DOHH2 (cell line): Measurements from ENCODE around the gene FAXC.

Experiments
- H3F3A ChIP-seq: fragments of 200-600 bp; sonication (generic), shearing (Covaris generic); 2 replicates; pipeline ENCODE4 v1.6.0; 2016; ENCODE audit warnings: antibody characterized with exemption, mild to moderate bottlenecking; ENCODE audit not compliant: control insufficient read depth, insufficient read depth
- H3K27ac ChIP-seq: fragments of 200-600 bp; sonication (generic); 2 replicates; pipeline ENCODE4 v1.5.1; 2014; ENCODE audit warnings: low read depth, mild to moderate bottlenecking, low read length, moderate library complexity
- H3K27me3 ChIP-seq: fragments of 200-600 bp; sonication (generic); 2 replicates; pipeline ENCODE4 v1.6.1; 2014; ENCODE audit warnings: mild to moderate bottlenecking, low read length, mixed read lengths; ENCODE audit not compliant: control insufficient read depth
- H3K36me3 ChIP-seq: fragments of 200-600 bp; sonication (generic); 2 replicates; pipeline ENCODE4 v1.6.1; 2014; ENCODE audit warnings: mild to moderate bottlenecking, low read length, moderate library complexity, mixed read lengths; ENCODE audit not compliant: control insufficient read depth
- H3K4me1 ChIP-seq: fragments of 200-600 bp; sonication (generic); 2 replicates; pipeline ENCODE4 v1.6.1; 2014; ENCODE audit warnings: mild to moderate bottlenecking, low read length, mixed read lengths; ENCODE audit not compliant: control insufficient read depth
- H3K4me2 ChIP-seq: fragments of 200-600 bp; sonication (generic); 2 replicates; pipeline ENCODE4 v1.6.0; 2014; ENCODE audit warnings: mild to moderate bottlenecking, low read length, moderate library complexity
- H3K4me3 ChIP-seq: fragments of 200-600 bp; sonication (generic); 2 replicates; pipeline ENCODE4 v1.5.1; 2014; ENCODE audit warnings: mild to moderate bottlenecking, low read length, mixed read lengths
- H3K79me2 ChIP-seq: fragments of 200-600 bp; sonication (generic); 2 replicates; pipeline ENCODE4 v1.6.1; 2014; ENCODE audit warnings: mild to moderate bottlenecking, low read length, mixed read lengths; ENCODE audit not compliant: control insufficient read depth
- H3K9me2 ChIP-seq: fragments of 200-600 bp; sonication (generic); replicated peaks from 2 replicates; pipeline ENCODE4 v1.6.1; 2014; ENCODE audit warnings: mild to moderate bottlenecking, low read length, mixed read lengths; ENCODE audit not compliant: control insufficient read depth
- H3K9me3 ChIP-seq: fragments of 200-600 bp; sonication (generic); 2 replicates; pipeline ENCODE4 v1.6.1; 2014; ENCODE audit warnings: antibody characterized with exemption, low read length, mixed read lengths; ENCODE audit not compliant: control insufficient read depth, insufficient read depth
- H4K20me1 ChIP-seq: fragments of 200-600 bp; sonication (generic); 2 replicates; pipeline ENCODE4 v1.6.0; 2014; ENCODE audit warnings: low read depth, mild to moderate bottlenecking, antibody characterized with exemption, low read length, moderate library complexity; ENCODE audit not compliant: control insufficient read depth, insufficient read depth
- CTCF ChIP-seq: fragments of 200-600 bp; sonication (generic); IDR thresholded peaks from one replicate; pipeline ENCODE4 v1.5.1; 2014; ENCODE audit warnings: antibody characterized with exemption, mild to moderate bottlenecking, low read depth, low read length; ENCODE audit not compliant: poor library complexity, severe bottlenecking
- EZH2phosphoT487 ChIP-seq: fragments of 200-600 bp; sonication (generic); IDR thresholded peaks from 2 replicates; pipeline ENCODE4 v1.6.1; 2017; ENCODE audit warnings: borderline replicate concordance, mild to moderate bottlenecking, antibody characterized with exemption, low read length, moderate library complexity, mixed read lengths

Gene FAXC

GRCh38 chr6:99295276-99295675 is 54.2 kb downstream of the FAXC start:
- no peaks in the 10 kb centered on the region for H3K79me2 ChIP-seq
- no peaks in the 10 kb centered on the region for H3K9me2 ChIP-seq
- H3K4me1 ChIP-seq: no peaks in the 10 kb centered on the region
- no peak overlapping the region for H3K4me3 ChIP-seq
- H3K27ac ChIP-seq: no peak overlapping the region
- H3K4me2 ChIP-seq: no peak overlapping the region
- H3F3A ChIP-seq: no peaks in the 10 kb centered on the region
- H3K27me3 ChIP-seq: peaks cover 4% of the 10 kb centered on the region; the same call in 1 of the 2 replicates
- TF ChIP-seq EZH2phosphoT487 (no peak), CTCF (no peak)
- H3K9me3 ChIP-seq: no peaks in the 10 kb centered on the region
- no peaks in the 10 kb centered on the region for H3K36me3 ChIP-seq
- no peaks in the 10 kb centered on the region for H4K20me1 ChIP-seq

- no peak overlapping the region for H3K4me2 ChIP-seq
- H3K9me3 ChIP-seq: no peaks in the 10 kb centered on the region
- no peaks in the 10 kb centered on the region for H4K20me1 ChIP-seq
- no peaks in the 10 kb centered on the region for H3F3A ChIP-seq
- no peaks in the 10 kb centered on the region for H3K9me2 ChIP-seq
- no peaks in the 10 kb centered on the region for H3K79me2 ChIP-seq
- peaks cover 4% of the 10 kb centered on the region; the same call in 1 of the 2 replicates for H3K27me3 ChIP-seq
- no peak overlapping the region for H3K27ac ChIP-seq
- H3K4me1 ChIP-seq: no peaks in the 10 kb centered on the region
- H3K4me3 ChIP-seq: no peak overlapping the region
- H3K36me3 ChIP-seq: no peaks in the 10 kb centered on the region
- TF ChIP-seq EZH2phosphoT487: no peak
- no peak for TF ChIP-seq CTCF
Observed at GRCh38 chr6:99294786-99295185, 54.7 kb downstream of the FAXC start.

- no peak for TF ChIP-seq CTCF
- no peak for TF ChIP-seq EZH2phosphoT487
- peaks cover 13% of the 10 kb centered on the region for H3K27me3 ChIP-seq
- no peaks in the 10 kb centered on the region for H4K20me1 ChIP-seq
- H3K4me2 ChIP-seq: no peak overlapping the region
- no peaks in the 10 kb centered on the region for H3K36me3 ChIP-seq
- H3F3A ChIP-seq: no peaks in the 10 kb centered on the region
- no peaks in the 10 kb centered on the region for H3K9me2 ChIP-seq
- no peaks in the 10 kb centered on the region for H3K79me2 ChIP-seq
- no peaks in the 10 kb centered on the region for H3K4me1 ChIP-seq
- no peak overlapping the region for H3K27ac ChIP-seq
- no peaks in the 10 kb centered on the region for H3K9me3 ChIP-seq
- H3K4me3 ChIP-seq: no peak overlapping the region
Observed at GRCh38 chr6:99289701-99290100, 59.8 kb downstream of the FAXC start.

GRCh38 chr6:99288668-99289067 is 60.8 kb downstream of the FAXC start:
- H3K36me3 ChIP-seq: no peaks in the 10 kb centered on the region
- no peaks in the 10 kb centered on the region for H3K9me3 ChIP-seq
- H3K4me1 ChIP-seq: no peaks in the 10 kb centered on the region
- no peaks in the 10 kb centered on the region for H3K79me2 ChIP-seq
- no peaks in the 10 kb centered on the region for H3F3A ChIP-seq
- TF ChIP-seq CTCF: no peak
- TF ChIP-seq EZH2phosphoT487: no peak
- no peaks in the 10 kb centered on the region for H4K20me1 ChIP-seq
- no peak overlapping the region for H3K4me3 ChIP-seq
- H3K9me2 ChIP-seq: no peaks in the 10 kb centered on the region
- H3K27me3 ChIP-seq: peaks cover 13% of the 10 kb centered on the region
- no peak overlapping the region for H3K27ac ChIP-seq
- no peak overlapping the region for H3K4me2 ChIP-seq
